Tibial nerve (tissue), 4 donors: ENCODE data around the gene VPREB3.

Source experiments
- CTCF ChIP-seq, 5 experiments: fragments of 200-600 bp in 3 of 5; fragments of 450-650 bp in 2 of 5; sonication (generic) in 3 of 5; IDR thresholded peaks; one replicate each; pipeline ENCODE4 v1.5.1; 2016 to 2019; ENCODE audit warnings: antibody characterized with exemption in 5 of 5, mild to moderate bottlenecking in 3 of 5, moderate library complexity in 2 of 5
- EP300 ChIP-seq, 2 donors: sonication (generic); formaldehyde crosslinking; IDR thresholded peaks; one replicate each; pipeline ENCODE4 v1.6.1; 2017; ENCODE audit warnings: antibody characterized with exemption in 2 of 2, mild to moderate bottlenecking in 1 of 2

DNA sequence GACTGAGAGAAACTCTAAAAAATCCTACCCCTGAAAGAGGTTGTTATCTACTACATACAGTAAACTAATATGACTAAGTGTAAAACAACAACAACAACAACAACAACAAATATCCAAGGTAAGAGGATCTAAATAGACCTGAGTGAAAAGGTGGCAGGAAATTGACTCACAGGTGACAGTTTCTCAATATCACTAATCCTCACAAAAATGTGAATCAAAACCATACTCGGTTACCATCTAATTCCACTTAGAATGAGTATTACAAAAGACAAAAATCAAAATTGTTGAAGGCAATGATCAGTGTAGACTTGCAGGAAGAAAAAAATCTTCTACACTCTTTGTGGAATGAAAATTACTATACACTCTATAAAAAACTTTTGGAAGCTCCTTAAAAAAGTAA, 46.0 kb downstream of the VPREB3 start:
- TF ChIP-seq CTCF (IDR thresholded peaks at IDR 0.05) (no peak), EP300 (IDR thresholded peaks at IDR 0.05) (no peak)
